Glomerular endothelial cell (primary cell): ENCODE results near the gene ZNF546. TPM values are rescaled to one million over a fixed set of nuclear protein-coding genes. Genes with fewer than 3 reads are reported as not detected.
"Not testable (repeated sequence)": the region's sequence is repeated elsewhere in the genome, so short reads cannot be mapped to it uniquely, and the experiment has no call there.

Experiments used
- DNase-seq: peaks from one replicate; pipeline ENCODE4 v3.0.0-alpha.2; 2011; ENCODE audit warnings: low read depth, low spot score; ENCODE audit errors: extremely low read depth
- total RNA-seq: library from RNA; depleted of rRNA; stranded (reverse); fragments of >200 nt; gene quantifications from 2 replicates; pipeline ENCODE4 v1.2.3, GENCODE V29; 2015

Gene ZNF546
- total RNA-seq: 0.99 and 2.7 TPM in 2 replicates

- DNase-seq: peak; percentile 58
These were observed at the start of gene ZNF546 for GRCh38 chr19:39996811-39997637. TSS of gene ZNF546 (plus strand) at chr19:39997060. CDS start at chr19:39998327, 1,267 bp downstream.

DNA sequence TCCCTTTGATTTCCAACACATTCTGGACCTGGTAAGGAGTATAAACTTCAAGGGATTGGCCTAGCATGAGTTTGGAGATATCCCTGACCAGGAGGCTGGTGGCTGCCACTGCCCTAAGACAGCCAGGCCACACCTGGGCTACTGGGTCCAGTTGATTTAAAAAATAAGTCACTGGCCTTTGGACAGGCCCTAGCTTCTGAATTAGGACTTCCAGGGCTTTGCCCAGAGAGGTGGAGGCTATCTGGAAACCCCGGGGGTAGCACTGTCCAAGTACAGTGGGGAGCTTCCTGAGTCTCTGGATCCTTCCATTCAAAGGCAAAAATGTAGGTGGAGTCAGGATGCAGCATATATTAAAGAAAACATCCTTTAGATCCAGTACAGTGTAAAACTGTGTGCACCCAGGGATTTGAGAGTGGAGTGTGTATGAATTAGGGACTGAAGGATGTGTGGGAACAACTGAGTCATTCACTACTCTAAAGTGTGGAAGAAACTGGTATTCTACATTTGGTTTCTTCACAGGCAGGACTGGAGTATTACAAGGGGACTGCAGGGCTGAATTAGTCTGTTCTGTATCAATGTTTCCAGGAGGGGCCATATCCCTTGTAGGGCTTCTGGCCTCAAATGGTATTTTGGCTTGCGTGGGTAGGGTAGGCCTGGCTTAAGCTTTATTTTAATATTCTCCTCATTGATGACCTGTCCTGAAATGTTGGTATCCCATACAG, 47.7 kb upstream of the ZNF546 start:
- no peak for DNase-seq

GRCh38 chr19:39951065-39951650, 45.7 kb upstream of the ZNF546 start:
- no peak for DNase-seq

- no peak for DNase-seq
These were observed 45.2 kb upstream of the ZNF546 start for GRCh38 chr19:39951686-39952085.

GRCh38 chr19:39953915-39954314, 42.9 kb upstream of the ZNF546 start:
- DNase-seq: no peak

DNA sequence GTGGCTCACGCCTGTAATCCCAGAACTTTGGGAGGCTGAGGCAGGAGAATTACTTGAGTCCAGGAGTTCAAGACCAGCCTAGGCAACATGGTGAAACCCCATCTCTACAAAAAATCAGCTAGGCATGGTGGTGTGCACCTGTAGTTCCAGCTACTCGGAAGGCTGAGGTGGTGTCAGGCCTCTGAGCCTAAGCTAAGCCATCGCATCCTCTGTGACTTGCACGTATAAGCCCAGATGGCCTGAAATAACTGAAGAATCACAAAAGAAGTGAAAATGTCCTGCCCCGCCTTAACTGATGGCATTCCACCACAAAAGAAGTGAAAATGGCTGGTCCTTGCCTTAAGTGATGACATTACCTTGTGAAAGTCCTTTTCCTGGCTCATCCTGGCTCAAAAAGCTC, 39.0 kb upstream of the ZNF546 start:
- DNase-seq: not testable (repeated sequence)

GRCh38 chr19:39958942-39959341, 37.9 kb upstream of the ZNF546 start:
- DNase-seq: not testable (repeated sequence)

DNA sequence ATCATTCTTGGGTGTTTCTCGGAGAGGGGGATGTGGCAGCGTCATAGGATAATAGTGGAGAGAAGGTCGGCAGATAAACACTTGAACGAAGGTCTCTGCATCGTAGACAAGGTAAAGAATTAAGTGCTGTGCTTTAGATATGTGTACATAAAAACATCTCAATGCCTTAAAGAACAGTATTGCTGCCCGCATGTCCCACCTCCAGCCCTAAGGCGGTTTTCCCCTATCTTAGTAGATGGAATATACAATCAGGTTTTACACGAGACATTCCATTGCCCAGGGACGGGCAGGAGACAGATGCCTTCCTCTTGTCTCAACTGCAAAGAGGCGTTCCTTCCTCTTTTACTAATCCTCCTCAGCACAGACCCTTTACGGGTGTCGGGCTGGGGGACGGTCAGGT, 37.5 kb upstream of the ZNF546 start:
- not testable (repeated sequence) for DNase-seq

GRCh38 chr19:39963898-39964297, 33.0 kb upstream of the ZNF546 start:
- DNase-seq: no peak

- no peak for DNase-seq
These were observed 30.2 kb upstream of the ZNF546 start for GRCh38 chr19:39966617-39967016.

GRCh38 chr19:39967561-39967960, 29.3 kb upstream of the ZNF546 start:
- DNase-seq: no peak

- no peak for DNase-seq
These were observed 28.1 kb upstream of the ZNF546 start for GRCh38 chr19:39968789-39969188.

GRCh38 chr19:39969266-39969665, 27.6 kb upstream of the ZNF546 start:
- no peak for DNase-seq

DNA sequence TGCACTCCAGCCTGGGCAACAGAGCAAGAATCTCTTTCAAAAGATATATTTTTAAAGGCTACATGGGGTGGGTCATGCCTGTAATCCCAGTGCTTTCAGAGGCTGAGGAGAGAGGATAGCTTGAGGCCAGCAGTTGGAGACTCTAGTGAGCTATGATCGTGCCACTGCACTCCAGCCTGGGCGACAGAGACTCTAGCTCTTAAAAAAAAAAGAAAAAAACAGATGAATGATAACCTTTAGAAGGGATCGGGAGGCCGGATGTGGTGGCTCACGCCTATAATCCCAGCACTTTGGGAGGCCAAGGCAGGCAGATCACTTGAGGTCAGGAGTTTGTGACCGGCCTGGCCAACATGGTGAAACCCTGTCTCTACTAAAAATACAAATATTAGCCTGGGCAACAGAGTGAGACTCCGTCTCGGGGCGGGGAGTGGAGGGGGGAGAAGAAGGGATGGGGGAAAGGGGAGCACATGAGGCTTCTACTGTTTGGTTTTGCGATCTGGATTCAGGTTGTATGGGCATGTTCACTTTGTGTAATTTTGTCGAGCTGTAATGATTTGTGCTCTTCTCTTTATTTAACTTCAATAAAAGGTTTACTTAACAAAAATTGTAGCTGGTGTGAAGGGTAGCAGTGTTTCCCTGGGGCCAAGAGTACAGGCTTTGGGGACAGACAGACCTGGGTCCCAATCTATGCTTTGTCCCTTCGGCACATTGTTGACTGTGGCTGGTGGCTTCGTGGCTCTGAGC, 27.0 kb upstream of the ZNF546 start:
- DNase-seq: no peak

GRCh38 chr19:39970425-39970674, 26.5 kb upstream of the ZNF546 start:
- no peak for DNase-seq

GRCh38 chr19:39970675-39971379, 26.0 kb upstream of the ZNF546 start, which contains the start of gene PSMC4:
TSS of gene PSMC4 (plus strand) at chr19:39971165. CDS start at chr19:39971203, 38 bp downstream.
- DNase-seq: peak; percentile 93

DNA sequence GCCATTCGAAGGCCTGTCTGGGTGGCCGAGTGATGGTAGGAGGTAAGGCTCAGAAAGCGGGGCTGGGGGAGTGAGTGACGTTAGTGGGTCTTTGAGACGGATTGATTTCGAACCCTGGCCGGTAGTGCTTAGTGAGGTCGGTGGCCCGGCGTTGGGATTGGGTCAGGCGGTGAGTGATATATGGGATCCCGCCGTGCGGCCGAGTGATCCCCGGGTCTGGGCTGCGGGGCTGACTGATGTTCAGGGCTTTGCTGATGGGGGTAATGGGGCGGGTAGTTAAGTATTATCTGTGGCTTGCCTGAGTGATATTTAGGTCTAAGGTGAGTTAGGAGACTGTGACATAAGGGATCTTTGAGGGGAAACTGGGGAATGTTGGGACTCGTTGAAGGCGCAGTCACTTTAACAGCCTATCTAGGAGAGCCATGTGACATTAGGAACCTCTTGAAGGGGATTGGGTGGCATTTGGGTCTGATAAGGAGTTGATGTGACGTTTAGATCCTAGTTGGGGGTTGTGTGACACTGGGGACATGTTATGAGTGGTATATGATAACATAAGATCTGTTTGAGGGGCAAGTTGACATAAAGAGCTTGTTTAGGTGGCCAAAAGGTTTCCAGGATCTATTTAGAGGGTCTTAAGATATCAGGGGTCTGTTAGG, 25.4 kb upstream of the ZNF546 start:
- no peak for DNase-seq

GRCh38 chr19:39974377-39975155, 22.3 kb upstream of the ZNF546 start:
- no peak for DNase-seq

DNA sequence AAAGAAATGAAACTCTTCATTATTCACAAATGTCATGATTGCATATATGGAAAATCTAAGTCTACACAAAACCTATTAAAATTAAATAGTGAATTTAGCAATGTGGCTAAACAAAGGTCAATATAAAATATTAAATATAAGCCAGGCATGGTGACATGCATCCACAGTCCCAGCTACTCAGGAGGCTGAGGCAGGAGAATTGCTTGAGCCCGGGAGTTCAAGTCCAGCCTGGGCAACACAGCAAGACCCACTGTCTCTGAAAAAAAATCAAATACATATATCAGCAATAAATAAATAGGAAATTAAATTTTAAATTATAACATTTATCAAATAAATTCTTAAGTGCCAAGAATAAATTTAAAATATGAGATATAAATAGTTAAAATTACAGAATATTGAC, 14.0 kb upstream of the ZNF546 start:
- DNase-seq: no peak
